ENCODE results near the gene NID1. TPM values are rescaled to one million over a fixed set of nuclear protein-coding genes. Genes with fewer than 3 reads are reported as not detected.

NID1 gene
- total RNA-seq, 1 experiment from 2014 or later, result 11.1 TPM

Other genes with a start within 250 kb of the NID1 start
- 4.8 and 5.0 TPM in 2 replicates for gene LYST, start 198.2 kb downstream of the NID1 start, total RNA-seq (2014; rRNA removed)
- 0.69 and 2.3 TPM in 2 replicates for gene GPR137B, start 77.4 kb upstream of the NID1 start, total RNA-seq (2014; rRNA removed)
- 0.46 and 0.95 TPM in 2 replicates for gene ERO1B, start 216.9 kb upstream of the NID1 start, total RNA-seq (2014; rRNA removed)